Colonic mucosa (tissue), 4 donors: ENCODE results near the gene UNC5A. TPM values are rescaled to one million over a fixed set of nuclear protein-coding genes. Genes with fewer than 3 reads are reported as not detected.

ENCODE experiments used
- DNase-seq: peaks from one replicate; pipeline ENCODE4 v3.0.0-alpha.2; 2020
- H3K27ac ChIP-seq: fragments of 200-600 bp; one replicate; pipeline ENCODE4 v1.8.0; 2021
- H3K27me3 ChIP-seq: fragments of 200-600 bp; one replicate; pipeline ENCODE4 v1.8.0; 2021
- H3K36me3 ChIP-seq: fragments of 200-600 bp; one replicate; pipeline ENCODE4 v1.8.0; 2021
- H3K4me1 ChIP-seq: fragments of 200-600 bp; one replicate; pipeline ENCODE4 v1.8.0; 2021; ENCODE audit warnings: mild to moderate bottlenecking
- H3K4me3 ChIP-seq: fragments of 200-600 bp; one replicate; pipeline ENCODE4 v1.8.0; 2021
- H3K9ac ChIP-seq, 2 donors: one replicate each; pipeline ENCODE4 v1.7.0; 2013; ENCODE audit warnings: control low read depth in 2 of 2, low read depth in 2 of 2, low read length in 2 of 2
- H3K9me3 ChIP-seq: fragments of 200-600 bp; one replicate; pipeline ENCODE4 v1.8.0; 2021
- CTCF ChIP-seq: fragments of 200-600 bp; IDR thresholded peaks from one replicate; pipeline ENCODE4 v1.8.0; 2022; ENCODE audit warnings: antibody characterized with exemption, mild to moderate bottlenecking
- intact Hi-C: fragments of 100-400 bp; cut with DNase I; formaldehyde crosslinking; loops from one replicate; pipeline ENCODE4 v1.14.1; 2022
- total RNA-seq, 2 donors: library from RNA; stranded (reverse); fragmentation: NEBNext Ultra II Directional in 1 of 2; extraction: Animal tissue kit (Norgen Biotek cat#: 25700) in 1 of 2; gene quantifications; one replicate each; pipeline ENCODE4 v1.2.1, GENCODE V29; 2021
- donor health status: healthy.
- donor health status: DM: no; HTN: no; CAD: no.
- donor health status: DM: no; HTN: no; CAD: no.

UNC5A gene
- total RNA-seq, 2 donors from 2014 or later: not detected

GRCh38 chr5:176806137-176806536 is 4.2 kb upstream of the UNC5A start:
- Histone ChIP-seq H3K4me1 (no peaks in the 10 kb centered on the region), H3K36me3 (no peaks in the 10 kb centered on the region), H3K9me3 (no peaks in the 10 kb centered on the region), H3K27ac (no peak overlapping the region), H3K4me3 (no peak overlapping the region), H3K27me3 (peaks cover 13% of the 10 kb centered on the region), H3K9ac (no peak overlapping the region)
- DNase-seq: no peak
- intact Hi-C loops: no loop called here
- no peak for TF ChIP-seq CTCF

DNA sequence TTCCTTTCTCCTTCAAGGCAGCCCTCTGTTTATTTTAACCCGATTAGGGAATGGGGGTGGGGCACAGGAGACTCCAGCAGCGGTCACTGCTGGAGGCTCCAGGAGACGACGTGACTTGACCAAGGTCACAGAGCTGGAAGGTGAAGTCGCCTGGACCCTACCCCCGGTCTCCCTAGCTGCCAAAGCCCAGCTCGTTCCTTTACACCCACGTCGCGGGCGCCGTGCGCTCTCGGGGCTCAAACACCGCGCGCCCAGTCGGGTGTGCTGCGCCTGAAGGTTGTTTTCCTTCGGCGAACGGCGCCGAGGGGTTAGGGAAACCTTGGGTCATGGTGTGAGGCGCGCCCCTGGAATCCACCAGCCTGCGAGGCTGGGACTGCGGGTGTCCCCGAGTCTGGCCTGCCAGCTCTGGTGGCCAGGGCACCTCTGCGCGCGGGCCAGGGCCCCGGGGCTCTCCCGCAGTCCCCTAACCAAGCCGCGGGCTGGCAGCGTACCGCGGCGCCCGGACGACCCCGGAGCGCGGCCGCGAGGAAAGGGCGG is 747 bp upstream of the UNC5A start:
- H3K4me3 ChIP-seq: no peak overlapping the region
- no peaks in the 10 kb centered on the region for H3K4me1 ChIP-seq
- no peak overlapping the region for H3K27ac ChIP-seq
- no peaks in the 10 kb centered on the region for H3K36me3 ChIP-seq
- H3K9ac ChIP-seq: no peak overlapping the region
- intact Hi-C loops: no loop called here
- DNase-seq: no peak
- no peaks in the 10 kb centered on the region for H3K9me3 ChIP-seq
- H3K27me3 ChIP-seq: peaks cover 29% of the 10 kb centered on the region
- no peak for TF ChIP-seq CTCF

GRCh38 chr5:176810687-176811501 is 535 bp downstream of the UNC5A start:
- Histone ChIP-seq H3K27me3 (peaks cover 30% of the 10 kb centered on the region), H3K4me1 (no peaks in the 10 kb centered on the region), H3K4me3 (no peak overlapping the region), H3K27ac (no peak overlapping the region), H3K9me3 (no peaks in the 10 kb centered on the region), H3K36me3 (no peaks in the 10 kb centered on the region), H3K9ac (no peak overlapping the region)
- no peak for DNase-seq
- no peak for TF ChIP-seq CTCF
- intact Hi-C loops: no loop called here

GRCh38 chr5:176812269-176813259 is 2.2 kb downstream of the UNC5A start:
- no peak for TF ChIP-seq CTCF
- no peaks in the 10 kb centered on the region for H3K9me3 ChIP-seq
- H3K4me3 ChIP-seq: no peak overlapping the region
- H3K9ac ChIP-seq: no peak overlapping the region
- H3K27ac ChIP-seq: no peak overlapping the region
- H3K4me1 ChIP-seq: no peaks in the 10 kb centered on the region
- intact Hi-C loops: no loop called here
- H3K27me3 ChIP-seq: peaks cover 45% of the 10 kb centered on the region
- no peak for DNase-seq
- no peaks in the 10 kb centered on the region for H3K36me3 ChIP-seq

DNA sequence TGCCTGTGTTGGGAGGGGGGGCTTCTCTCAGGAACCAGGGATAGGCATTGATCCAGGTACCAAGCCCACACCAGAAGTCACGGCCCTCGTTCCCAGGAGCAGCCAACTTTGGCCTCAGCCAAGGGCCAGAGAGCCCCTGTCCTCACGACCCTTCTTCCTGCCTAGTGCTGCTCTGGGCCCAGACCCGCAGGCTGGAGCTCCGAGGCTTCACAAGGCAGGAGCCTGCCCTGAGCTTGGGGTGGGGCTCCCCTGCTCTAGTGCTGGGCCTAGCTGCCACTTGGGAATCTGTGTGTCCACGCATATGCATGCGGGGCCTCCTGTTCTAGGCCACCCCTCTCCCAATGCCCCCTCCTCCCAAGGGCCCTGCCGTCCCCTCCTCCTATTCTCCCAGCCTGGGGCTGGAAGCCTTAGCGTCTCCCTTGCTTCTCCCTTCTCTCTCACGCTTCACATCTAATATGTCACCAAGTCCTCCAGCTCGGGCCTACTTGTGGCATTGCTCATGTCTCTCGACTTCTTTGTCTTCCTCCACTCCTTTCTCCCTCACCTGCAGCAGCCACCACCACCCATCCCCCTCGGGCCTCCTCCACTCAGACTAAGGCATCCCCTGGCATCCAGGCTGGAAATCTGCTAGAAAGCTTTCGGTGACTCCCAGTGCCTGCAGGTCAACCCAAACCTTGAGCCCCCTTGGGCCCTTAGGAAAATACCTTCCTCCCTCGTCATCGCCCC is 3.4 kb downstream of the UNC5A start:
- TF ChIP-seq CTCF: no peak
- H3K9ac ChIP-seq: no peak overlapping the region
- peaks cover 57% of the 10 kb centered on the region for H3K27me3 ChIP-seq
- no peaks in the 10 kb centered on the region for H3K36me3 ChIP-seq
- H3K4me1 ChIP-seq: no peaks in the 10 kb centered on the region
- no peak overlapping the region for H3K27ac ChIP-seq
- H3K4me3 ChIP-seq: no peak overlapping the region
- no peaks in the 10 kb centered on the region for H3K9me3 ChIP-seq
- DNase-seq: no peak
- intact Hi-C loops: no loop called here
